22Rv1 (cell line): ENCODE results near the gene SLC10A7.

Experiments
- CTCF ChIP-seq: fragments of 450-650 bp; IDR thresholded peaks from 2 replicates; pipeline ENCODE4 v1.5.1; 2017; ENCODE audit warnings: mild to moderate bottlenecking
- ZFX ChIP-seq: fragments of 450-650 bp; IDR thresholded peaks from 2 replicates; pipeline ENCODE4 v1.6.1; 2017; ENCODE audit warnings: antibody characterized with exemption, borderline replicate concordance

GRCh38 chr4:146436423-146437162 lies 85.1 kb downstream of the SLC10A7 start:
- TF ChIP-seq CTCF, result no peak
- no peak for TF ChIP-seq ZFX
